ENCODE measurements around the gene PARD3. TPM values are rescaled to one million over a fixed set of nuclear protein-coding genes. Genes with fewer than 3 reads are reported as not detected.

The PARD3 gene
- total RNA-seq, 1 donor from 2014 or later, result 35.4 TPM

GRCh38 chr10:34859170-34859569 lies 44.1 kb upstream of the PARD3 start:
- no peak for DNase-seq (ENCODE audit: low read depth)
- Mint-ChIP-seq H3K36me3 (ENCODE audit: low read depth, unreplicated experiment) (no peaks in the 10 kb centered on the region), H3K4me3 (ENCODE audit: unreplicated experiment) (no peak overlapping the region)

DNA sequence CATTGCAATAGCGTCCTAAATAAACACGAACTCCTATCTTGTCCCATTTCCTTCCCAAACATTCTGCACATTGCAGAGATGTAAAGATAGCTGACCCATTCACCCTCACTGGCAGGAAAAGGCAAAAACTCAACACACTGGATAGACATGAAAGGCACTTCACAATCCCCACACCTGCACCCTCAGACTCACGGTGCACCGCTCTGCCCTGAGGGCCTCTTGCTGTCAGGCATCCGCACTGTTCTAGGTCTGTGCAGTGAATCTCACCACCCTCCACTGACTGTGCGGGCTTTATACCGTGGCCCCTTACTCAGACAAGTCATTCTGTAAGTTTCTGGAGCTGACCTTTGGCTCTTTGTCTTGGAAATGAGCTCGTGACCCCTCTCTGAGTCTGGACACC lies 42.9 kb upstream of the PARD3 start:
- FAIRE-seq, result no peak
- H3K36me3 Mint-ChIP-seq (ENCODE audit: low read depth, unreplicated experiment), result no peaks in the 10 kb centered on the region
- no peak overlapping the region for H3K27ac Mint-ChIP-seq (ENCODE audit: unreplicated experiment)
- no peaks in the 10 kb centered on the region for H3K36me3 ChIP-seq (ENCODE audit: insufficient read depth, low read length)
- H3K27me3 Mint-ChIP-seq (ENCODE audit: low read depth, unreplicated experiment), result peaks cover 14% of the 10 kb centered on the region
- H3K27me3 ChIP-seq (ENCODE audit: insufficient read depth, low read length), result peaks cover 2% of the 10 kb centered on the region
- no peak for DNase-seq (ENCODE audit: low read depth)
- H3K4me2 ChIP-seq (ENCODE audit: low read length), result no peak overlapping the region
- no peaks in the 10 kb centered on the region for H3K4me1 Mint-ChIP-seq (ENCODE audit: low read depth, unreplicated experiment)
- H3K4me1 ChIP-seq (ENCODE audit: insufficient read depth, low read length), result peaks cover 4% of the 10 kb centered on the region
- no peak overlapping the region for H3K27ac ChIP-seq (ENCODE audit: low read depth, low read length)
- H3K9me3 ChIP-seq (ENCODE audit: insufficient read depth, low read depth, low read length), result no peaks in the 10 kb centered on the region
- no peaks in the 10 kb centered on the region for H3K9me3 Mint-ChIP-seq (ENCODE audit: unreplicated experiment)
- TF ChIP-seq, protein P1, sequence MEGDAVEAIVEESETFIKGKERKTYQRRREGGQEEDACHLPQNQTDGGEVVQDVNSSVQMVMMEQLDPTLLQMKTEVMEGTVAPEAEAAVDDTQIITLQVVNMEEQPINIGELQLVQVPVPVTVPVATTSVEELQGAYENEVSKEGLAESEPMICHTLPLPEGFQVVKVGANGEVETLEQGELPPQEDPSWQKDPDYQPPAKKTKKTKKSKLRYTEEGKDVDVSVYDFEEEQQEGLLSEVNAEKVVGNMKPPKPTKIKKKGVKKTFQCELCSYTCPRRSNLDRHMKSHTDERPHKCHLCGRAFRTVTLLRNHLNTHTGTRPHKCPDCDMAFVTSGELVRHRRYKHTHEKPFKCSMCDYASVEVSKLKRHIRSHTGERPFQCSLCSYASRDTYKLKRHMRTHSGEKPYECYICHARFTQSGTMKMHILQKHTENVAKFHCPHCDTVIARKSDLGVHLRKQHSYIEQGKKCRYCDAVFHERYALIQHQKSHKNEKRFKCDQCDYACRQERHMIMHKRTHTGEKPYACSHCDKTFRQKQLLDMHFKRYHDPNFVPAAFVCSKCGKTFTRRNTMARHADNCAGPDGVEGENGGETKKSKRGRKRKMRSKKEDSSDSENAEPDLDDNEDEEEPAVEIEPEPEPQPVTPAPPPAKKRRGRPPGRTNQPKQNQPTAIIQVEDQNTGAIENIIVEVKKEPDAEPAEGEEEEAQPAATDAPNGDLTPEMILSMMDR (IDR thresholded peaks at IDR 0.05; ENCODE audit: insufficient read depth, low read depth, low read length), result no peak
- TF ChIP-seq EZH2 (IDR thresholded peaks at IDR 0.05; ENCODE audit: insufficient read depth, low read length), result no peak
- no peak overlapping the region for H3K4me3 Mint-ChIP-seq (ENCODE audit: unreplicated experiment)
- H2AFZ ChIP-seq (ENCODE audit: low read depth, low read length), result no peak overlapping the region
- no peaks in the 10 kb centered on the region for H3K79me2 ChIP-seq (ENCODE audit: insufficient read depth, low read length)
- no peak overlapping the region for H3K9ac ChIP-seq (ENCODE audit: low read length)
- H3K4me3 ChIP-seq (ENCODE audit: insufficient read depth, low read depth, low read length), result no peak overlapping the region
- no peaks in the 10 kb centered on the region for H4K20me1 ChIP-seq (ENCODE audit: insufficient read depth, low read length)

More at GRCh38 chr10:34859170-34859569, 44.1 kb upstream of the PARD3 start:
- Histone ChIP-seq H3K4me3 (ENCODE audit: insufficient read depth, low read depth, low read length) (no peak overlapping the region), H2AFZ (ENCODE audit: low read depth, low read length) (no peak overlapping the region), H3K27ac (ENCODE audit: low read depth, low read length) (no peak overlapping the region), H3K79me2 (ENCODE audit: insufficient read depth, low read length) (no peaks in the 10 kb centered on the region), H3K4me1 (ENCODE audit: insufficient read depth, low read length) (peaks cover 2% of the 10 kb centered on the region), H3K9me3 (ENCODE audit: insufficient read depth, low read depth, low read length) (no peaks in the 10 kb centered on the region), H4K20me1 (ENCODE audit: insufficient read depth, low read length) (no peaks in the 10 kb centered on the region), H3K27me3 (ENCODE audit: insufficient read depth, low read length) (peaks cover 2% of the 10 kb centered on the region), H3K4me2 (ENCODE audit: low read length) (no peak overlapping the region), H3K36me3 (ENCODE audit: insufficient read depth, low read length) (no peaks in the 10 kb centered on the region), H3K9ac (ENCODE audit: low read length) (no peak overlapping the region)
- Mint-ChIP-seq H3K27ac (ENCODE audit: unreplicated experiment) (no peak overlapping the region), H3K9me3 (ENCODE audit: unreplicated experiment) (no peaks in the 10 kb centered on the region), H3K4me1 (ENCODE audit: low read depth, unreplicated experiment) (no peaks in the 10 kb centered on the region), H3K27me3 (ENCODE audit: low read depth, unreplicated experiment) (peaks cover 14% of the 10 kb centered on the region)
- TF ChIP-seq, protein P1 (IDR thresholded peaks at IDR 0.05; ENCODE audit: insufficient read depth, low read depth, low read length), result no peak
- TF ChIP-seq EZH2 (IDR thresholded peaks at IDR 0.05; ENCODE audit: insufficient read depth, low read length), result no peak
- no peak for FAIRE-seq

- H3K4me2 ChIP-seq (ENCODE audit: low read length), result peak overlapping the region; percentile 71
- H3K36me3 Mint-ChIP-seq (ENCODE audit: low read depth, unreplicated experiment), result no peaks in the 10 kb centered on the region
- no peak overlapping the region for H3K4me3 Mint-ChIP-seq (ENCODE audit: unreplicated experiment)
Observed at GRCh38 chr10:34854147-34854601, 39.1 kb upstream of the PARD3 start.

More at GRCh38 chr10:34854147-34854601, 39.1 kb upstream of the PARD3 start:
- peak; percentile 51 for DNase-seq (ENCODE audit: low read depth)
- H3K27me3 Mint-ChIP-seq (ENCODE audit: low read depth, unreplicated experiment), result peaks cover 7% of the 10 kb centered on the region
- Histone ChIP-seq H3K9me3 (ENCODE audit: insufficient read depth, low read depth, low read length) (no peaks in the 10 kb centered on the region), H3K79me2 (ENCODE audit: insufficient read depth, low read length) (no peaks in the 10 kb centered on the region), H3K36me3 (ENCODE audit: insufficient read depth, low read length) (no peaks in the 10 kb centered on the region), H3K4me3 (ENCODE audit: insufficient read depth, low read depth, low read length) (no peak overlapping the region), H2AFZ (ENCODE audit: low read depth, low read length) (peak overlapping the region; percentile 55), H3K27ac (ENCODE audit: low read depth, low read length) (no peak overlapping the region), H3K9ac (ENCODE audit: low read length) (peak overlapping the region; percentile 12), H3K27me3 (ENCODE audit: insufficient read depth, low read length) (peaks cover 2% of the 10 kb centered on the region), H4K20me1 (ENCODE audit: insufficient read depth, low read length) (no peaks in the 10 kb centered on the region), H3K4me1 (ENCODE audit: insufficient read depth, low read length) (peaks cover 4% of the 10 kb centered on the region)
- no peak for FAIRE-seq
- no peaks in the 10 kb centered on the region for H3K9me3 Mint-ChIP-seq (ENCODE audit: unreplicated experiment)
- no peaks in the 10 kb centered on the region for H3K4me1 Mint-ChIP-seq (ENCODE audit: low read depth, unreplicated experiment)
- no peak for TF ChIP-seq EZH2 (IDR thresholded peaks at IDR 0.05; ENCODE audit: insufficient read depth, low read length)
- TF ChIP-seq, protein P1 (IDR thresholded peaks at IDR 0.05; ENCODE audit: insufficient read depth, low read depth, low read length), result no peak
- no peak overlapping the region for H3K27ac Mint-ChIP-seq (ENCODE audit: unreplicated experiment)

Data from astrocyte (in vitro differentiated cells and primary cell).